Measurements from ENCODE around the gene NTPCR.

The NTPCR gene

GRCh38 chr1:233010146-233010545 is 59.7 kb downstream of the NTPCR start:
- no peak for DNase-seq (ENCODE audit: low read depth)

- DNase-seq (ENCODE audit: low read depth), result no peak
Measured at GRCh38 chr1:233012021-233012420, 61.6 kb downstream of the NTPCR start.

- no peak for DNase-seq (ENCODE audit: low read depth)
Measured at GRCh38 chr1:233015965-233016364, 65.6 kb downstream of the NTPCR start.

GRCh38 chr1:233016798-233017197 is 66.4 kb downstream of the NTPCR start:
- no peak for DNase-seq (ENCODE audit: low read depth)

- no peak for DNase-seq (ENCODE audit: low read depth)
Measured at GRCh38 chr1:233019083-233019482, 68.7 kb downstream of the NTPCR start.

- no peak for DNase-seq (ENCODE audit: low read depth)
Measured at GRCh38 chr1:233019778-233020325, 69.4 kb downstream of the NTPCR start.

- DNase-seq (ENCODE audit: low read depth), result no peak
Measured at GRCh38 chr1:233020426-233020825, 70.0 kb downstream of the NTPCR start.

- DNase-seq (ENCODE audit: low read depth), result no peak
Measured at GRCh38 chr1:233022246-233022645, 71.8 kb downstream of the NTPCR start.

GRCh38 chr1:233024199-233024598 is 73.8 kb downstream of the NTPCR start:
- no peak for DNase-seq (ENCODE audit: low read depth)

GRCh38 chr1:233025157-233025556 is 74.7 kb downstream of the NTPCR start:
- DNase-seq (ENCODE audit: low read depth), result no peak

- no peak for DNase-seq (ENCODE audit: low read depth)
Measured at GRCh38 chr1:233025567-233025966, 75.2 kb downstream of the NTPCR start.

GRCh38 chr1:233027046-233027445 is 76.6 kb downstream of the NTPCR start:
- DNase-seq (ENCODE audit: low read depth), result no peak

GRCh38 chr1:233031521-233031920 is 81.1 kb downstream of the NTPCR start:
- no peak for DNase-seq (ENCODE audit: low read depth)

- DNase-seq (ENCODE audit: low read depth), result no peak
Measured at GRCh38 chr1:233032916-233033315, 82.5 kb downstream of the NTPCR start.

- DNase-seq (ENCODE audit: low read depth), result no peak
Measured at GRCh38 chr1:233033361-233033760, 83.0 kb downstream of the NTPCR start.

Measured in activated T-helper 1 cell treated with Interleukin-2 at 50 U/mL for 16 hours (primary cell).